ENCODE data around the gene VSIG10.
A peak's percentile ranks its signal among the peaks of the same experiment; 100 is the strongest.
"Not testable (repeated sequence)": the region's sequence is repeated elsewhere in the genome, so short reads cannot be mapped to it uniquely, and the experiment has no call there.

The VSIG10 gene

GRCh38 chr12:118135788-118136558, 32.2 kb upstream of the VSIG10 start, which contains the start of gene PEBP1:
Gene PEBP1 (plus strand): TSS chr12:118136124. CDS start chr12:118136210, 86 bp downstream.
- TF ChIP-seq POLR2AphosphoS5 (IDR thresholded peaks at IDR 0.05; ENCODE audit: low read depth) (peak; percentile 88), CTCF (IDR thresholded peaks at IDR 0.05; ENCODE audit: insufficient read depth, low read length) (no peak)
- Histone ChIP-seq H3K27me3 (ENCODE audit: insufficient read depth, poor library complexity, severe bottlenecking) (no peaks in the 10 kb centered on the region), H3K4me3 (replicated peaks; ENCODE audit: insufficient read depth, low read length) (peak within 1 kb of the TSS; percentile 88), H3K27ac (replicated peaks) (peak within 1 kb of the TSS; percentile 76)
- DNase-seq (ENCODE audit: low read depth in 1 of 2, low spot score in 1 of 2) = peak; percentile 87 to 95

GRCh38 chr12:118129436-118129835, 25.6 kb upstream of the VSIG10 start:
- not testable (repeated sequence) for H3K4me3 ChIP-seq (replicated peaks; ENCODE audit: insufficient read depth, low read length); H3K27ac ChIP-seq (replicated peaks); H3K27me3 ChIP-seq (ENCODE audit: insufficient read depth, poor library complexity, severe bottlenecking); DNase-seq (ENCODE audit: low read depth in 1 of 2, low spot score in 1 of 2)

GRCh38 chr12:118127867-118128266, 24.1 kb upstream of the VSIG10 start:
- H3K27ac ChIP-seq (replicated peaks) = no peak overlapping the region
- TF ChIP-seq CTCF (IDR thresholded peaks at IDR 0.05; ENCODE audit: insufficient read depth, low read length) (no peak), SPI1 (IDR thresholded peaks at IDR 0.05; ENCODE audit: borderline replicate concordance, low read depth) (no peak), POLR2AphosphoS5 (IDR thresholded peaks at IDR 0.05; ENCODE audit: low read depth) (no peak), REST (IDR thresholded peaks at IDR 0.05; ENCODE audit: insufficient replicate concordance, low read depth) (no peak), GABPA (IDR thresholded peaks at IDR 0.05; ENCODE audit: low read depth) (no peak)
- H3K27me3 ChIP-seq (ENCODE audit: insufficient read depth, poor library complexity, severe bottlenecking) = no peaks in the 10 kb centered on the region
- H3K4me3 ChIP-seq (replicated peaks; ENCODE audit: insufficient read depth, low read length) = no peak overlapping the region
- no peak for DNase-seq (ENCODE audit: low read depth in 1 of 2, low spot score in 1 of 2)

GRCh38 chr12:118126119-118126757, 22.4 kb upstream of the VSIG10 start:
- no peak overlapping the region for H3K27ac ChIP-seq (replicated peaks)
- no peak for TF ChIP-seq CTCF (IDR thresholded peaks at IDR 0.05; ENCODE audit: insufficient read depth, low read length)
- TF ChIP-seq REST (IDR thresholded peaks at IDR 0.05; ENCODE audit: insufficient replicate concordance, low read depth) = no peak
- no peak for DNase-seq (ENCODE audit: low read depth in 1 of 2, low spot score in 1 of 2)
- no peak overlapping the region for H3K4me3 ChIP-seq (replicated peaks; ENCODE audit: insufficient read depth, low read length)
- H3K27me3 ChIP-seq (ENCODE audit: insufficient read depth, poor library complexity, severe bottlenecking) = no peaks in the 10 kb centered on the region

Measured in HL-60 (cell line).